SW 1271 (cell line): ENCODE data around the gene NTRK3.
A peak's percentile ranks its signal among the peaks of the same experiment; 100 is the strongest.

Experiments used
- DNase-seq, 2 experiments: peaks; one replicate each; lab custom pipeline; 2025; lab: John Stamatoyannopoulos, UW

The NTRK3 gene

GRCh38 chr15:87826119-87826747 lies 430.3 kb downstream of the NTRK3 start:
- DNase-seq: no peak

DNA sequence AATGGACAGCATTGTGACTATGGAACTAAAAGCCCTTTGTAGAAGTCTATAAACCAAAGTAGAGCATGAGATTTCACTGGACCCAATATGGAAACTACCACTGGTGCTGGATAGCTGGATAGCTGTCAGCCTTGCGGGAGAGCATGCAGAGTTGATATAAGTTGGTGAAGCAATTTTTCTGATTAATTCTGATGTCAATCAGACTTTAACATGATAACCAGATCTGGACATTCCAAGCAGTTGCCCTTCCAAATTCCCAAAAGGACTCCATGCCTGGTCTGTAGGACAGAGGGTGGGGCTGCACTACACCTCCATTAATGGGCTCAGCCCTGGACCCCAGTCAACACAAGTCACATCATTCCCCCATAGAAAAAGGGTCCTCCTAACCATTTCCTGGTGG lies 437.8 kb downstream of the NTRK3 start:
- no peak for DNase-seq

DNA sequence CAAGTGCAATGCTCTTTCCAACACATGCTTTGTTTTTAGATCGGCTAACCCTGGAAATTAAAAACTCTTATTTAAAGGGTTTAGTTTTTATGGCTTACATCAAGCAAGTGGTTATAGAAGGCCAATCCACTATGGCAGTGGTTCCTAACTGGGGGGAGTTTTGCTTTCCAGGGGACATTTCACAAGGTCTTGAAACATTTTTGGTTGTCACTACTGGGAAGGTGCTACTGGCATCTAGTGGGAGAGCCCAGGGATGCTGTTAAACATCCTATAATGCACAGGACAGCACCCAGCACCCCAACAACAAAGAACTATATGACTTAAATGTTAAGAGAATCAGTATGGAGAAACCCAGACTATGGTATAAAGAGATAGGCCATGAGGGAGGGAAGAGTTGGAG lies 439.0 kb downstream of the NTRK3 start:
- DNase-seq: no peak

DNA sequence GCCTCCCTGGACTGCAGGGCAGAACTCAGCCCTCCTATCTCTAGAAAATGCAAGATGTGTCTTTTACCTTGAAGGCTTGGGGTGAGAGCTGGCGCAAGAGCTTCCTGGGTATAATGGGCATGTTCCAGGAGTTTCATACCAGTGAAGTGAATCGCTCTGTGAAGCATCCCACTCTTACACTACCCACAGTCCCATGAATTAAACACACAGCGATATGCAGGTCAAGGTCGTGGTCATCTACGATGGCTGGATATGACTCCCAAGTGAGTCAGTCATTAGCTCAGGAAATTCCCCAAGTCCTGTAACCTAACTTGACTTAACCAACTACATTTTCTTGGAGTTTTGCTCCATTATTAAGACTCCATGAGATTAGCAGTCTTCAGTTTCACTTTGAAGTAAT lies 439.7 kb downstream of the NTRK3 start:
- peak; percentile 80 to 92 for DNase-seq

- DNase-seq: no peak
These were observed 440.5 kb downstream of the NTRK3 start for GRCh38 chr15:87816016-87816415.
